Hematopoietic multipotent progenitor cell treated with erythropoietin and hydrocortisone succinate and interleukin-3 and kit ligand, for 4 days (in vitro differentiated cells): Measurements from ENCODE around the gene DMTF1.
"Not testable (repeated sequence)": the region's sequence is repeated elsewhere in the genome, so short reads cannot be mapped to it uniquely, and the experiment has no call there.

ENCODE experiments used
- DNase-seq: peaks from one replicate; pipeline ENCODE4 v3.0.0-alpha.2; 2015

DMTF1 gene

GRCh38 chr7:87226495-87226894 is 74.2 kb downstream of the DMTF1 start:
- DNase-seq, result no peak

- no peak for DNase-seq
These were observed 79.0 kb downstream of the DMTF1 start for GRCh38 chr7:87231258-87231657.

- DNase-seq, result no peak
These were observed 79.5 kb downstream of the DMTF1 start for GRCh38 chr7:87231711-87232110.

- DNase-seq, result peak; percentile 34
These were observed 82.7 kb downstream of the DMTF1 start for GRCh38 chr7:87234949-87235348.

- not testable (repeated sequence) for DNase-seq
These were observed 86.3 kb downstream of the DMTF1 start for GRCh38 chr7:87238464-87239051.

- not testable (repeated sequence) for DNase-seq
These were observed 93.4 kb downstream of the DMTF1 start for GRCh38 chr7:87245671-87246070.
